Astrocyte (in vitro differentiated cells and primary cell): ENCODE measurements around the gene ASCL5. TPM values are rescaled to one million over a fixed set of nuclear protein-coding genes. Genes with fewer than 3 reads are reported as not detected.

ENCODE experiments used
- DNase-seq: peaks from one replicate; pipeline ENCODE4 v3.0.0-alpha.2; 2010; ENCODE audit warnings: low read depth
- FAIRE-seq: peaks from 2 replicates; lab custom pipeline; 2011; peaks lifted over from hg19 to GRCh38; lab: Jason Lieb, UNC
- H2AFZ ChIP-seq: 2 replicates; pipeline ENCODE4 v1.6.0; 2012; ENCODE audit warnings: low read depth, low read length, inconsistent platforms
- H3K27ac ChIP-seq: 2 replicates; pipeline ENCODE4 v1.5.1; 2011; ENCODE audit warnings: low read depth, low read length, inconsistent platforms
- H3K27me3 ChIP-seq: 2 replicates; pipeline ENCODE4 v1.6.0; 2011; ENCODE audit warnings: low read length, inconsistent platforms; ENCODE audit not compliant: insufficient read depth
- H3K36me3 ChIP-seq: 2 replicates; pipeline ENCODE4 v1.5.1; 2011; ENCODE audit warnings: low read length, inconsistent platforms; ENCODE audit not compliant: insufficient read depth
- H3K4me1 ChIP-seq: 2 replicates; pipeline ENCODE4 v1.5.1; 2011; ENCODE audit warnings: low read length, inconsistent platforms; ENCODE audit not compliant: insufficient read depth
- H3K4me2 ChIP-seq: 2 replicates; pipeline ENCODE4 v1.6.0; 2012; ENCODE audit warnings: low read length, inconsistent platforms
- H3K4me3 ChIP-seq: 2 replicates; pipeline ENCODE4 v1.5.1; 2011; ENCODE audit warnings: low read depth, mild to moderate bottlenecking, low read length, inconsistent platforms; ENCODE audit not compliant: insufficient read depth
- H3K79me2 ChIP-seq: 2 replicates; pipeline ENCODE4 v1.6.0; 2012; ENCODE audit warnings: mild to moderate bottlenecking, low read length, inconsistent platforms; ENCODE audit not compliant: insufficient read depth
- H3K9ac ChIP-seq: 2 replicates; pipeline ENCODE4 v1.6.0; 2012; ENCODE audit warnings: mild to moderate bottlenecking, low read length, inconsistent platforms
- H3K9me3 ChIP-seq: 2 replicates; pipeline ENCODE4 v1.5.1; 2012; ENCODE audit warnings: low read depth, mild to moderate bottlenecking, low read length, inconsistent platforms; ENCODE audit not compliant: insufficient read depth
- H4K20me1 ChIP-seq: 2 replicates; pipeline ENCODE4 v1.6.0; 2012; ENCODE audit warnings: low read length, inconsistent platforms; ENCODE audit not compliant: insufficient read depth
- H3K27ac Mint-ChIP-seq: one replicate; pipeline ENCODE4 v1.8.0; 2021; ENCODE audit warnings: mild to moderate bottlenecking, mixed read lengths; ENCODE audit not compliant: unreplicated experiment
- H3K27me3 Mint-ChIP-seq: one replicate; pipeline ENCODE4 v1.8.0; 2021; ENCODE audit warnings: low read depth, mixed read lengths; ENCODE audit not compliant: unreplicated experiment
- H3K36me3 Mint-ChIP-seq: one replicate; pipeline ENCODE4 v1.8.0; 2021; ENCODE audit warnings: low read depth, mixed read lengths; ENCODE audit not compliant: unreplicated experiment
- H3K4me1 Mint-ChIP-seq: one replicate; pipeline ENCODE4 v1.8.0; 2021; ENCODE audit warnings: low read depth, mixed read lengths; ENCODE audit not compliant: unreplicated experiment
- H3K4me3 Mint-ChIP-seq: one replicate; pipeline ENCODE4 v1.8.0; 2021; ENCODE audit warnings: mild to moderate bottlenecking, moderate library complexity, mixed read lengths; ENCODE audit not compliant: unreplicated experiment
- H3K9me3 Mint-ChIP-seq: one replicate; pipeline ENCODE4 v1.8.0; 2021; ENCODE audit warnings: mild to moderate bottlenecking, mixed read lengths; ENCODE audit not compliant: unreplicated experiment
- EZH2 ChIP-seq: IDR thresholded peaks from 2 replicates; pipeline ENCODE4 v1.6.1; 2012; ENCODE audit warnings: mild to moderate bottlenecking, low read length, inconsistent platforms; ENCODE audit not compliant: insufficient read depth
- total RNA-seq: library from RNA; stranded (reverse); gene quantifications from 2 replicates; pipeline ENCODE4 v1.2.1, GENCODE V29; 2021
- TF ChIP-seq, protein P1 (sequence below): IDR thresholded peaks from 2 replicates; pipeline ENCODE4 v1.5.1; 2011; ENCODE audit warnings: low read depth, mild to moderate bottlenecking, inconsistent platforms, low read length, moderate library complexity; ENCODE audit not compliant: insufficient read depth

ASCL5 gene
- total RNA-seq, 1 donor from 2014 or later = not detected

DNA sequence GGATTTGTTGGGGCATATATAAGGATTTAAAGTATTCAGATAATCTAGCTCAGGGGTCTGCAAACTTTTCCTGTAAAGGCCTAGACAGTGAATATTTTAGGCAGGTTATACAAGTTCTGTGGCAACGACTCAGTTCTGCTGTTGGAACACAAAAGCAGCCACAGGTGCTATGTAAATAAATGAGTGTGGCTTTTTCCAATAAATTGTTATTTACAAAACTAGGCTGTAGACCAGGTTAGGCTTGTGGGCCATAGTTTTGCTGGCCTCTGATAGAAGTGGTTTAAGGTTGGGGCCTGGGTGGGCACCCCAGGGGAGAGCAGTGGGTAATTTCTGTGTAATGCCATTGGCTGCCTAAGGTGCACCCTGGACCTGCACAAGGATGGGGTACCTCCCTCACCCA lies 46.8 kb upstream of the ASCL5 start:
- H3K4me1 ChIP-seq = peaks cover 3% of the 10 kb centered on the region
- H3K27ac ChIP-seq = no peak overlapping the region
- H3K4me2 ChIP-seq = no peak overlapping the region
- no peak overlapping the region for H3K4me3 Mint-ChIP-seq
- no peak overlapping the region for H3K27ac Mint-ChIP-seq
- FAIRE-seq (no peak), DNase-seq (no peak)
- peaks cover 4% of the 10 kb centered on the region for H3K9me3 ChIP-seq
- no peak overlapping the region for H3K4me3 ChIP-seq
- H3K9ac ChIP-seq = no peak overlapping the region
- H4K20me1 ChIP-seq = no peaks in the 10 kb centered on the region
- H3K27me3 Mint-ChIP-seq = peaks cover 27% of the 10 kb centered on the region
- H3K27me3 ChIP-seq = peaks cover 6% of the 10 kb centered on the region
- no peak overlapping the region for H2AFZ ChIP-seq
- peaks cover 2% of the 10 kb centered on the region for H3K36me3 Mint-ChIP-seq
- H3K9me3 Mint-ChIP-seq = peaks cover 2% of the 10 kb centered on the region
- H3K79me2 ChIP-seq = no peaks in the 10 kb centered on the region
- no peaks in the 10 kb centered on the region for H3K36me3 ChIP-seq
- H3K4me1 Mint-ChIP-seq = peaks cover 3% of the 10 kb centered on the region
- TF ChIP-seq, protein P1, sequence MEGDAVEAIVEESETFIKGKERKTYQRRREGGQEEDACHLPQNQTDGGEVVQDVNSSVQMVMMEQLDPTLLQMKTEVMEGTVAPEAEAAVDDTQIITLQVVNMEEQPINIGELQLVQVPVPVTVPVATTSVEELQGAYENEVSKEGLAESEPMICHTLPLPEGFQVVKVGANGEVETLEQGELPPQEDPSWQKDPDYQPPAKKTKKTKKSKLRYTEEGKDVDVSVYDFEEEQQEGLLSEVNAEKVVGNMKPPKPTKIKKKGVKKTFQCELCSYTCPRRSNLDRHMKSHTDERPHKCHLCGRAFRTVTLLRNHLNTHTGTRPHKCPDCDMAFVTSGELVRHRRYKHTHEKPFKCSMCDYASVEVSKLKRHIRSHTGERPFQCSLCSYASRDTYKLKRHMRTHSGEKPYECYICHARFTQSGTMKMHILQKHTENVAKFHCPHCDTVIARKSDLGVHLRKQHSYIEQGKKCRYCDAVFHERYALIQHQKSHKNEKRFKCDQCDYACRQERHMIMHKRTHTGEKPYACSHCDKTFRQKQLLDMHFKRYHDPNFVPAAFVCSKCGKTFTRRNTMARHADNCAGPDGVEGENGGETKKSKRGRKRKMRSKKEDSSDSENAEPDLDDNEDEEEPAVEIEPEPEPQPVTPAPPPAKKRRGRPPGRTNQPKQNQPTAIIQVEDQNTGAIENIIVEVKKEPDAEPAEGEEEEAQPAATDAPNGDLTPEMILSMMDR = no peak
- TF ChIP-seq EZH2 = no peak

DNA sequence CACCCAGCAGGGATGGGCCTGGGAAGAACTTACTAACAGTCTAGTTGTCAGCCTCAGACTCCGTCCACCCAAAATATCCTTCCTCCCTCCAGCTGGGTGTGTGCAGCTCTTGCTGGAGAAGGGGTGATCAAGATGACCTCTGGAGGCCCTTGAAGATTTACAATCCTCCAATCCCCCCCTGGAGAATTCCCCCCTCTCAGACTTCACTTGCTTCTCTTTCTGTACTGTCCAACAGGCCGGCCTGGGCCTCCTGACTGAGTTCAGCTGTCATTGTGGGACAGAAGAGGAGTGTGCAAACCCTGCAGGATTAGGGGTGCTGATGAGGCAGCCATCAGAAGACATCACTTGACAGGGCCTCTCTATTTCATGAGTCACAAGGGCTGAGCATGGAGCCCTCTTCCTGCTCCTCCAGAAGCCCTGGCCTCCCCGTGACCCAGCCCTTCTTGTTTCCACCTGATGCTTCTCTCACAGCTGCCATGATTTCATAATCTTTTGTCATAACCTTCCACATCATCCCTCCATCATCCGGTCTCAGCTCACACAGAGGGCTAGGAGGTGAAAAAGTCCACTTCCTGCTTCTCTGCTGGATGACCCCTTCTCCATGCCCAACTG lies 46.1 kb upstream of the ASCL5 start:
- peaks cover 3% of the 10 kb centered on the region for H3K4me1 ChIP-seq
- Mint-ChIP-seq H3K27ac (no peak overlapping the region), H3K36me3 (peaks cover 2% of the 10 kb centered on the region), H3K4me1 (peaks cover 3% of the 10 kb centered on the region), H3K9me3 (peaks cover 1% of the 10 kb centered on the region), H3K4me3 (no peak overlapping the region), H3K27me3 (peaks cover 24% of the 10 kb centered on the region)
- H3K27me3 ChIP-seq = peaks cover 6% of the 10 kb centered on the region
- TF ChIP-seq EZH2 = no peak
- TF ChIP-seq, protein P1 = no peak
- H3K9me3 ChIP-seq = no peaks in the 10 kb centered on the region
- no peaks in the 10 kb centered on the region for H3K36me3 ChIP-seq
- no peak for DNase-seq
- FAIRE-seq = no peak
- no peak overlapping the region for H3K9ac ChIP-seq
- H2AFZ ChIP-seq = no peak overlapping the region
- H3K4me3 ChIP-seq = no peak overlapping the region
- H3K79me2 ChIP-seq = no peaks in the 10 kb centered on the region
- H3K4me2 ChIP-seq = no peak overlapping the region
- H3K27ac ChIP-seq = no peak overlapping the region
- H4K20me1 ChIP-seq = no peaks in the 10 kb centered on the region

DNA sequence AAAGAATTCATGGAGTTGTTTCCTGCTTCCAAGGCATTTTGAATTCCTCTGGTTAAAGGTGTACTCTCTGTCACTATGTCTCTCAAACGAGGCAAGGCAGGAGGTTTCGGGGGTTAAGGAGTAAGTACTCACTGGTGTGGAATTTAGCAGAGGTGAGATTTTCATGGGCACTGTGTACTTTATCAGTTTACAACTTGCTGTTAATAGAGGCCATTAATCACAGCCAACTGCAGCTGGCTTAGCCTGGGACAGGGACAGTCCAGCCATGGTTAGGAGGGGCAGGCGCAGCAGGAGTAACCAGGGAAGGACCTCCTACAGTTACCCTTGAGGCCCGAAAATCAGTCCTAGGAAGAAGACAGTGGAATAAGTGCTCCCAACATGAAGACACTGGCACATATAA lies 45.3 kb upstream of the ASCL5 start:
- Histone ChIP-seq H3K9me3 (no peaks in the 10 kb centered on the region), H3K9ac (no peak overlapping the region), H3K27me3 (peaks cover 6% of the 10 kb centered on the region), H3K4me3 (no peak overlapping the region), H4K20me1 (no peaks in the 10 kb centered on the region), H3K27ac (no peak overlapping the region), H3K4me2 (no peak overlapping the region), H3K79me2 (no peaks in the 10 kb centered on the region), H2AFZ (no peak overlapping the region), H3K36me3 (no peaks in the 10 kb centered on the region), H3K4me1 (peaks cover 3% of the 10 kb centered on the region)
- TF ChIP-seq, protein P1 = no peak
- TF ChIP-seq EZH2 = no peak
- Mint-ChIP-seq H3K27ac (no peak overlapping the region), H3K9me3 (peaks cover 1% of the 10 kb centered on the region), H3K27me3 (peaks cover 22% of the 10 kb centered on the region), H3K4me1 (peaks cover 3% of the 10 kb centered on the region), H3K4me3 (no peak overlapping the region), H3K36me3 (peaks cover 2% of the 10 kb centered on the region)
- FAIRE-seq (no peak), DNase-seq (no peak)
